HUDEP-2 (cell line): ENCODE measurements around the gene CSNK2A2.

Experiments
- DNase-seq, 76 experiments: peaks; one replicate each; lab custom pipeline; 2025; ENCODE audit not compliant: unreplicated experiment in 76 of 76; lab: John Stamatoyannopoulos, UW

Gene CSNK2A2

DNA sequence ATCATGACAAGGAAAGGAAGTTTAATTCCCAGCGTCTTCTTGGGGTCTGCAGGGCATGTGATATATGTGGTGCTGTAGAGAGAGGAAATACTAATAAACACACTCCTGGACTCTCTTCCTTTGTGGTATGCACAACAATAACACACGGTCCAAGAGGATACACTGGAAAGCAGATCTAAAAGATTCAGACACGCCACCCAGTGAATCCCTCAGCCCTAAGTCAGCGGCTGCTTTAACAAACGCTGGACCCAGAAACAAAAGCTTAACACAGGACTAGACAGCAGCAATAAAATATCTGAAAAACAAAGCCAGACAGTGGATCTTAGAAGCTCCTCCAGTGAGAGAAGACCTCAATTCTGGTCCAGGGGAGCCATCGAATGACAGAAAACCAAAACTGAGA, 81.8 kb downstream of the CSNK2A2 start:
- no peak for DNase-seq

GRCh38 chr16:58114827-58115825, 82.8 kb downstream of the CSNK2A2 start:
- no peak for DNase-seq

GRCh38 chr16:58111302-58111627, 86.6 kb downstream of the CSNK2A2 start:
- DNase-seq: no peak

DNA sequence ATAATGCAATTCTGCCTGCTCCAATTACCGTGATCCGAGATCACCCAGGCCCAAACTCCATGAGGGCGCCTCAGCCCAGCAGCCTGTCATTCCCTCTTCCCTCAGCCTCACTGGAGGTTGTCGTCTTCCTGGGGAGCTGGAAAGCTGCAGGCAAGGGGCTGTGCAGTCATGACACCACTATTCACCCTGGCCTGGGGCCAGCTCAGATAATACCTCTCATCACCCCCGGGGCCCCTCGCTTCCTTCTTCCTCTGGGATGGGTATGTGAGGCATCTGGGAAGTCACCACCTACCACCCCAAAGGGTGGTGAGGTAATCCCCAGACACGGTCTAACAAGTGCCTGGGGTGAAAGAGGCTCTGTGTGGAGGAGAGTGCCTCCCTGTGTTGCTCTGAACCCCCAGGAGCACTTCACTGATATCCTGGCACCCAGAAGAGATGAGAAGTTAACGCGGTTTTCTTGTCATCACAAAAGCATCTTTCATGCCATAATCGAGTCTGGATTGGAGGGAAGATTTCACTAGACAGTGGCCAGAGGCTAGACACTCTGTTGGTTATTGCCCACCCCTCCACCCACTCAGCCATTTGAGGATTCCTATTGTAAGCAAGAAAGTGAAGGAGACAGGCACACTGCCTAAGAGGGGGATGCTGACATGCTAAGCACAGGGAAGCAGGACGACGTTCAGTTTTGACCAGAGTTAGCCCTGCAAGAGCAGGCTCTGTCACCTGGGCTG, 87.2 kb downstream of the CSNK2A2 start:
- DNase-seq: no peak

- DNase-seq: no peak
Observed at GRCh38 chr16:58109881-58110280, 88.0 kb downstream of the CSNK2A2 start.

GRCh38 chr16:58109330-58109729, 88.6 kb downstream of the CSNK2A2 start:
- no peak for DNase-seq
